H9 (cell line): Measurements from ENCODE around the gene DPF3. TPM values are rescaled to one million over a fixed set of nuclear protein-coding genes. Genes with fewer than 3 reads are reported as not detected.

Experiments used
- DNase-seq: peaks from one replicate; pipeline ENCODE4 v3.0.0-alpha.2; 2017
- H2AFZ ChIP-seq: one replicate; pipeline ENCODE4 v1.6.1; 2013; ENCODE audit warnings: mild to moderate bottlenecking, low read length, control low read depth, moderate library complexity
- H2AK5ac ChIP-seq: 2 replicates; pipeline ENCODE4 v1.6.1; 2013; ENCODE audit warnings: low read length, control low read depth, mixed read lengths; ENCODE audit not compliant: insufficient read length
- H2BK120ac ChIP-seq: one replicate; pipeline ENCODE4 v1.6.1; 2013; ENCODE audit warnings: low read depth, mild to moderate bottlenecking, low read length, control low read depth, inconsistent platforms; ENCODE audit not compliant: poor library complexity, severe bottlenecking
- H2BK12ac ChIP-seq: 2 replicates; pipeline ENCODE4 v1.6.1; 2013; ENCODE audit warnings: low read length, control low read depth, mixed read lengths, low read depth; ENCODE audit not compliant: insufficient read length
- H2BK15ac ChIP-seq: 2 replicates; pipeline ENCODE4 v1.6.1; 2013; ENCODE audit warnings: low read depth, low read length, control low read depth
- H2BK20ac ChIP-seq: one replicate; pipeline ENCODE4 v1.6.1; 2013; ENCODE audit warnings: low read depth, mild to moderate bottlenecking, low read length, control low read depth, inconsistent platforms; ENCODE audit not compliant: poor library complexity, severe bottlenecking
- H2BK5ac ChIP-seq: 2 replicates; pipeline ENCODE4 v1.6.1; 2013; ENCODE audit warnings: low read length, control low read depth, mixed read lengths; ENCODE audit not compliant: insufficient read length
- H3K14ac ChIP-seq: 2 replicates; pipeline ENCODE4 v1.6.1; 2013; ENCODE audit warnings: low read length, control low read depth; ENCODE audit not compliant: insufficient read depth
- H3K18ac ChIP-seq: 2 replicates; pipeline ENCODE4 v1.6.1; 2013; ENCODE audit warnings: low read depth, mild to moderate bottlenecking, mixed read lengths, low read length, control low read depth; ENCODE audit not compliant: insufficient read length
- H3K23ac ChIP-seq: 2 replicates; pipeline ENCODE4 v1.6.1; 2013; ENCODE audit warnings: low read length, control low read depth, mixed read lengths, low read depth; ENCODE audit not compliant: insufficient read length
- H3K23me2 ChIP-seq: 2 replicates; pipeline ENCODE4 v1.6.1; 2013; ENCODE audit warnings: low read depth, mild to moderate bottlenecking, mixed read lengths, low read length, control low read depth; ENCODE audit not compliant: insufficient read length, poor library complexity, severe bottlenecking
- H3K27ac ChIP-seq: 2 replicates; pipeline ENCODE4 v1.5.1; 2013; ENCODE audit warnings: low read length, control low read depth, mixed read lengths, low read depth; ENCODE audit not compliant: insufficient read length
- H3K27me3 ChIP-seq: 2 replicates; pipeline ENCODE4 v1.6.1; 2013; ENCODE audit warnings: low read length, control low read depth, inconsistent platforms; ENCODE audit not compliant: insufficient read depth
- H3K4ac ChIP-seq: 2 replicates; pipeline ENCODE4 v1.6.1; 2013; ENCODE audit warnings: low read depth, mild to moderate bottlenecking, control low read depth, inconsistent platforms, low read length, moderate library complexity
- H3K4me1 ChIP-seq: 2 replicates; pipeline ENCODE4 v1.6.1; 2013; ENCODE audit warnings: low read length, control low read depth, inconsistent platforms; ENCODE audit not compliant: insufficient read depth
- H3K4me2 ChIP-seq: 2 replicates; pipeline ENCODE4 v1.6.1; 2013; ENCODE audit warnings: low read length, control low read depth, mixed read lengths; ENCODE audit not compliant: insufficient read length, insufficient read depth
- H3K56ac ChIP-seq: 2 replicates; pipeline ENCODE4 v1.6.1; 2013; ENCODE audit warnings: low read depth, mild to moderate bottlenecking, mixed read lengths, low read length, control low read depth; ENCODE audit not compliant: insufficient read length
- H3K79me1 ChIP-seq: 2 replicates; pipeline ENCODE4 v1.6.1; 2013; ENCODE audit warnings: low read depth, mild to moderate bottlenecking, moderate library complexity, low read length, control low read depth, inconsistent platforms; ENCODE audit not compliant: insufficient read depth, poor library complexity, severe bottlenecking
- H3K79me2 ChIP-seq: 2 replicates; pipeline ENCODE4 v1.6.1; 2013; ENCODE audit warnings: low read length, control low read depth, inconsistent platforms; ENCODE audit not compliant: insufficient read depth
- H3K9ac ChIP-seq: 2 replicates; pipeline ENCODE4 v1.6.1; 2013; ENCODE audit warnings: low read length, control low read depth, mixed read lengths; ENCODE audit not compliant: insufficient read length; ENCODE audit errors: extremely low read depth
- H3K9me3 ChIP-seq: one replicate; pipeline ENCODE4 v1.6.1; 2013; ENCODE audit warnings: low read depth, low read length, inconsistent platforms; ENCODE audit not compliant: control insufficient read depth
- H3T11ph ChIP-seq: one replicate; pipeline ENCODE4 v1.6.1; 2013; ENCODE audit warnings: mild to moderate bottlenecking, low read length, control low read depth, inconsistent platforms
- H4K20me1 ChIP-seq: one replicate; pipeline ENCODE4 v1.6.1; 2013; ENCODE audit not compliant: control insufficient read depth, insufficient read length, insufficient read depth
- H4K5ac ChIP-seq: 2 replicates; pipeline ENCODE4 v1.6.1; 2013; ENCODE audit warnings: low read depth, mild to moderate bottlenecking, mixed read lengths, low read length, control low read depth; ENCODE audit not compliant: insufficient read length
- H4K8ac ChIP-seq: replicated peaks from 2 replicates; pipeline ENCODE4 v1.6.1; 2013; ENCODE audit warnings: low read length, control low read depth, mixed read lengths, low read depth; ENCODE audit not compliant: insufficient read length
- H4K91ac ChIP-seq: 2 replicates; pipeline ENCODE4 v1.6.1; 2013; ENCODE audit warnings: low read depth, mild to moderate bottlenecking, moderate library complexity, mixed read lengths, low read length, control low read depth; ENCODE audit not compliant: insufficient read length
- H3K27ac Mint-ChIP-seq, 3 experiments: 2 replicates in 2 of 3; 3 replicates in 1 of 3; pipeline ENCODE4 v1.8.0; 2020 to 2021; ENCODE audit warnings: mixed read lengths in 3 of 3, mild to moderate bottlenecking in 1 of 3, moderate library complexity in 1 of 3
- H3K27me3 Mint-ChIP-seq: 2 replicates; pipeline ENCODE4 v1.8.0; 2021; ENCODE audit warnings: low read depth, mild to moderate bottlenecking, moderate library complexity, mixed read lengths
- H3K36me3 Mint-ChIP-seq, 3 experiments: 2 replicates in 2 of 3; 3 replicates in 1 of 3; pipeline ENCODE4 v1.8.0; 2020 to 2021; ENCODE audit warnings: low read depth in 3 of 3, mixed read lengths in 3 of 3; ENCODE audit not compliant: insufficient read depth in 1 of 3
- H3K4me1 Mint-ChIP-seq, 2 experiments: 2 replicates each; pipeline ENCODE4 v1.8.0; 2020; ENCODE audit warnings: mixed read lengths in 2 of 2
- H3K4me3 Mint-ChIP-seq, 2 experiments: 2 replicates in 1 of 2; 3 replicates in 1 of 2; pipeline ENCODE4 v1.8.0; 2020 to 2021; ENCODE audit warnings: mild to moderate bottlenecking in 2 of 2, mixed read lengths in 2 of 2, moderate library complexity in 1 of 2
- H3K9me3 Mint-ChIP-seq, 2 experiments: 2 replicates in 1 of 2; 3 replicates in 1 of 2; pipeline ENCODE4 v1.8.0; 2020; ENCODE audit warnings: mild to moderate bottlenecking in 2 of 2, mixed read lengths in 2 of 2, moderate library complexity in 1 of 2
- CTCF ChIP-seq: fragments of 200-600 bp; sonication (generic); conservative IDR thresholded peaks from 3 replicates; pipeline ENCODE4 v1.8.0; 2021; ENCODE audit warnings: antibody characterized with exemption, mild to moderate bottlenecking
- WGBS: extraction: QIAGEN DNeasy Blood & Tissue Kit; methylation state at CpG from one replicate; pipeline ENCODE4 v1.1.7; 2013; ENCODE audit warnings: missing lambda C conversion rate, low lambda C conversion rate, mixed read lengths; ENCODE audit not compliant: insufficient read length; ENCODE audit errors: extremely low coverage; 5-methylcytosine and 5-hydroxymethylcytosine counted together
- total RNA-seq: library from RNA; stranded (reverse); gene quantifications from 2 replicates; pipeline ENCODE4 v1.2.1, GENCODE V29; 2021

Gene DPF3
- total RNA-seq, 1 experiment from 2014 or later = not detected

DNA sequence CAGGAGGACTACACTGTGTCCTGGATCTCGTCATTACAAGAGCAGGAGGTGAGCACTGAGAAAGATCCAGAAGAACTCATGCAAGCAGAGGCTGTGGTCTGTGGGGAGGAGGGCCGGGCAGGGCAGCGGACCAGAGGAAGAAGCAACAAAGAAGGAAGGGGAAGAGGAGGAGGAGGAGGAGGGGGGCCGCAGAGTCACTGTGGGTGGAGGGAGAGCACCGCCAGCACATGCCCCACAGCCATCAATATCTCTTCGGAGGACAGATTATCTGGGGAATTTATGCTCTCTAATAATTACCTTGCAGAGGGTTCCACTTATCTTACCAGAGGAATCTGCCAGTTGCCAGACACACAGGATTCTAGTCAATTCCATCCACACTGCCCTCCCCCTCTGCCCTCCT, 105.6 kb downstream of the DPF3 start:
- Histone ChIP-seq H2BK120ac (no peak overlapping the region), H3T11ph (no peak overlapping the region), H3K79me2 (no peaks in the 10 kb centered on the region), H3K27me3 (no peaks in the 10 kb centered on the region), H3K27ac (no peak overlapping the region), H4K20me1 (no peaks in the 10 kb centered on the region), H4K8ac (no peak overlapping the region), H2AFZ (no peak overlapping the region), H2BK5ac (no peak overlapping the region), H3K4me2 (no peak overlapping the region), H2BK12ac (no peak overlapping the region), H3K79me1 (no peaks in the 10 kb centered on the region), H3K23ac (no peak overlapping the region), H2BK20ac (no peak overlapping the region), H3K23me2 (no peaks in the 10 kb centered on the region), H3K9ac (no peak overlapping the region), H3K9me3 (no peaks in the 10 kb centered on the region), H3K56ac (no peak overlapping the region), H4K91ac (no peak overlapping the region), H3K14ac (no peak overlapping the region; the same call in 1 of the 2 replicates), H4K5ac (no peak overlapping the region), H3K4me1 (peaks cover 7% of the 10 kb centered on the region; the same call in 1 of the 2 replicates), H3K4ac (no peak overlapping the region), H2AK5ac (no peak overlapping the region), H2BK15ac (no peak overlapping the region), H3K18ac (no peak overlapping the region)
- no peak overlapping the region for H3K27ac Mint-ChIP-seq
- H3K36me3 Mint-ChIP-seq = no peaks in the 10 kb centered on the region; a peak in 1 of 7 replicates
- no peak overlapping the region for H3K4me3 Mint-ChIP-seq
- H3K4me1 Mint-ChIP-seq = peaks cover 24 to 32% of the 10 kb centered on the region in 2 experiments
- DNase-seq = no peak
- H3K9me3 Mint-ChIP-seq = no peaks in the 10 kb centered on the region
- peaks cover 5% of the 10 kb centered on the region; the same call in 1 of the 2 replicates for H3K27me3 Mint-ChIP-seq
- no CpG with 5 or more reads among the region's 6 CpGs for whole genome bisulfite sequencing
- TF ChIP-seq CTCF = no peak
